ENCODE results near the gene LOX. TPM values are rescaled to one million over a fixed set of nuclear protein-coding genes. Genes with fewer than 3 reads are reported as not detected.

Gene LOX
- polyA plus RNA-seq, 1 donor (not counting 4 experiments of a cell fraction or from before 2014, with no cell fraction given) = 0.33 TPM

DNA sequence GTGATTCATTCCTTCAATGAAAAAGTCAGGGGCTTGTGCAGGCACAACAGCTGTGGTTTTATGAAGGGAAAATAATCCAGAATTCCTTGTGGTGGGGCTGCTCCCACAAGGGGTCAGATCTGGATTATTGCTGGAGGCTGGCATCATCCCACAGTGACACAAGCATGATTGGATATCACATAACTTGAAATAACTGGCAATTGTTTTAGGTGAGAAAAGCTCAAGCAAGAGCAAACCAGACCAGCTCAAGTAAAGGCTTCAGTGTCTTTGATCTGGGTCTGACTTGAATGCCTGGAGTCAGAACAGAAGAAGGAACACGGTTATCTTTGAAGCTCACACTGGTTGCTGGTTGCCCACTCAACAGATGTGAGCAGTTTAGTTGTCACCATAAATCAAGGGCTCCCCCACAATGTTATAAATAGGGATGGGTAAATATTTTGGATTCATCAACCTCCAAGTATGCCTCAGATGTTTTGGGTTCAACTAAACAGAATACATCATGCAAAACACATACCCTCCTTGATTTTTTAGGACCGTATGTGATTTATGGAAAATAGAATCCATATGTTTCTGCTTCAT lies 48.2 kb upstream of the LOX start:
- Histone ChIP-seq H3K27me3 (ENCODE audit: control insufficient read depth, extremely low read depth, insufficient read depth, low read length) (no peaks in the 10 kb centered on the region), H3K4me3 (ENCODE audit: control insufficient read depth in 2 of 3, extremely low read depth in 1 of 3, insufficient read depth in 2 of 3, low read depth in 1 of 3, low read length in 3 of 3) (no peak overlapping the region), H3K4me2 (ENCODE audit: control insufficient read depth, extremely low read depth, insufficient read depth, low read depth, low read length) (no peak overlapping the region), H3K36me3 (ENCODE audit: control insufficient read depth in 2 of 2, extremely low read depth in 1 of 2, insufficient read depth in 2 of 2, low read length in 2 of 2) (no peaks in the 10 kb centered on the region), H3K4me1 (ENCODE audit: control insufficient read depth, extremely low read depth, insufficient read depth, low read length) (peaks cover 21% of the 10 kb centered on the region), H3K9me1 (ENCODE audit: control insufficient read depth, extremely low read depth, insufficient read depth, low read length) (no peaks in the 10 kb centered on the region), H3K9me3 (ENCODE audit: control insufficient read depth, low read depth, low read length) (no peaks in the 10 kb centered on the region), H3K79me2 (ENCODE audit: control insufficient read depth, insufficient read depth, low read length) (no peaks in the 10 kb centered on the region), H2AFZ (ENCODE audit: control insufficient read depth, low read length) (no peak overlapping the region), H4K20me1 (ENCODE audit: control insufficient read depth, extremely low read depth, insufficient read depth, low read length) (no peaks in the 10 kb centered on the region), H3K27ac (ENCODE audit: control insufficient read depth, insufficient read depth, low read length) (no peak overlapping the region), H3K9ac (ENCODE audit: control insufficient read depth, extremely low read depth, insufficient read depth, low read length) (no peak overlapping the region)
- no peak for DNase-seq (ENCODE audit: low read depth, low spot score)
- FAIRE-seq = peak; percentile 23
- TF ChIP-seq, protein P1, sequence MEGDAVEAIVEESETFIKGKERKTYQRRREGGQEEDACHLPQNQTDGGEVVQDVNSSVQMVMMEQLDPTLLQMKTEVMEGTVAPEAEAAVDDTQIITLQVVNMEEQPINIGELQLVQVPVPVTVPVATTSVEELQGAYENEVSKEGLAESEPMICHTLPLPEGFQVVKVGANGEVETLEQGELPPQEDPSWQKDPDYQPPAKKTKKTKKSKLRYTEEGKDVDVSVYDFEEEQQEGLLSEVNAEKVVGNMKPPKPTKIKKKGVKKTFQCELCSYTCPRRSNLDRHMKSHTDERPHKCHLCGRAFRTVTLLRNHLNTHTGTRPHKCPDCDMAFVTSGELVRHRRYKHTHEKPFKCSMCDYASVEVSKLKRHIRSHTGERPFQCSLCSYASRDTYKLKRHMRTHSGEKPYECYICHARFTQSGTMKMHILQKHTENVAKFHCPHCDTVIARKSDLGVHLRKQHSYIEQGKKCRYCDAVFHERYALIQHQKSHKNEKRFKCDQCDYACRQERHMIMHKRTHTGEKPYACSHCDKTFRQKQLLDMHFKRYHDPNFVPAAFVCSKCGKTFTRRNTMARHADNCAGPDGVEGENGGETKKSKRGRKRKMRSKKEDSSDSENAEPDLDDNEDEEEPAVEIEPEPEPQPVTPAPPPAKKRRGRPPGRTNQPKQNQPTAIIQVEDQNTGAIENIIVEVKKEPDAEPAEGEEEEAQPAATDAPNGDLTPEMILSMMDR (optimal IDR thresholded peaks at IDR 0.05 in 1 of 3, IDR thresholded peaks at IDR 0.05 in 1 of 3, conservative IDR thresholded peaks at IDR 0.05 in 1 of 3; ENCODE audit: extremely low read depth in 1 of 3, insufficient read depth in 2 of 3, low read length in 3 of 3) = no peak
- TF ChIP-seq EZH2 (IDR thresholded peaks at IDR 0.05; ENCODE audit: low read length) = no peak
- dilution Hi-C loops (cut with MboI; ENCODE audit: extremely low pct_ligation_motif_present, low sequenced_read_pairs) = no loop called here

DNA sequence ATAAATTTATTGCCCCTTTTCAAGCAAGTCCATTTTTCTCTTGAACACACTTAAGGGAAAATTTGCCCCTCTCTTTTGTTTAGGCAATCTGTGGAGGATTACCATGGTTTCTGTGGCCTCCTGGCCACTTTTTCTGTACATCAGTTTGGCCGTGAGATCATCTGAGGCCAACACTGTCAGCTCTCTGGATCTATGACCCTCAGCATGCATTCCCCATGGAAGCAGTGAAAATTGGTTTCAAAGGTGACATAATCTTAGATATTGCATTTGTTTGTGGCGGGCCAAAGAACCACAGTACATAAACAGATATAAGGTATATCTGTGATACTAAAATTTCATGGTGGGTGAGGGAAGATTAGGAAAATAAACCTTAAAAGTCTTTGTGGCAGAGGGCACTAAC lies 46.7 kb upstream of the LOX start:
- H3K27me3 ChIP-seq (ENCODE audit: control insufficient read depth, extremely low read depth, insufficient read depth, low read length) = no peaks in the 10 kb centered on the region
- peaks cover 21% of the 10 kb centered on the region for H3K4me1 ChIP-seq (ENCODE audit: control insufficient read depth, extremely low read depth, insufficient read depth, low read length)
- FAIRE-seq (no peak), DNase-seq (ENCODE audit: low read depth, low spot score) (no peak)
- no peaks in the 10 kb centered on the region for H4K20me1 ChIP-seq (ENCODE audit: control insufficient read depth, extremely low read depth, insufficient read depth, low read length)
- no peaks in the 10 kb centered on the region for H3K36me3 ChIP-seq (ENCODE audit: control insufficient read depth in 2 of 2, extremely low read depth in 1 of 2, insufficient read depth in 2 of 2, low read length in 2 of 2)
- TF ChIP-seq, protein P1 (optimal IDR thresholded peaks at IDR 0.05 in 1 of 3, IDR thresholded peaks at IDR 0.05 in 1 of 3, conservative IDR thresholded peaks at IDR 0.05 in 1 of 3; ENCODE audit: extremely low read depth in 1 of 3, insufficient read depth in 2 of 3, low read length in 3 of 3) = no peak
- TF ChIP-seq EZH2 (IDR thresholded peaks at IDR 0.05; ENCODE audit: low read length) = no peak
- no peaks in the 10 kb centered on the region for H3K79me2 ChIP-seq (ENCODE audit: control insufficient read depth, insufficient read depth, low read length)
- no peak overlapping the region for H2AFZ ChIP-seq (ENCODE audit: control insufficient read depth, low read length)
- H3K9ac ChIP-seq (ENCODE audit: control insufficient read depth, extremely low read depth, insufficient read depth, low read length) = no peak overlapping the region
- dilution Hi-C loops (cut with MboI; ENCODE audit: extremely low pct_ligation_motif_present, low sequenced_read_pairs) = no loop called here
- H3K9me3 ChIP-seq (ENCODE audit: control insufficient read depth, low read depth, low read length) = no peaks in the 10 kb centered on the region
- H3K27ac ChIP-seq (ENCODE audit: control insufficient read depth, insufficient read depth, low read length) = no peak overlapping the region
- H3K4me3 ChIP-seq (ENCODE audit: control insufficient read depth in 2 of 3, extremely low read depth in 1 of 3, insufficient read depth in 2 of 3, low read depth in 1 of 3, low read length in 3 of 3) = no peak overlapping the region
- no peaks in the 10 kb centered on the region for H3K9me1 ChIP-seq (ENCODE audit: control insufficient read depth, extremely low read depth, insufficient read depth, low read length)
- no peak overlapping the region for H3K4me2 ChIP-seq (ENCODE audit: control insufficient read depth, extremely low read depth, insufficient read depth, low read depth, low read length)

Data from keratinocyte (primary cell).